Osteoblast (primary cell): Measurements from ENCODE around the gene DIRAS1. TPM values are rescaled to one million over a fixed set of nuclear protein-coding genes. Genes with fewer than 3 reads are reported as not detected.

Experiments
- DNase-seq: peaks from one replicate; pipeline ENCODE4 v3.0.0; 2011; ENCODE audit warnings: low spot score, mixed read lengths; ENCODE audit not compliant: insufficient read length; ENCODE audit errors: missing footprints
- H2AFZ ChIP-seq: 2 replicates; pipeline ENCODE4 v1.6.0; 2011; ENCODE audit warnings: mild to moderate bottlenecking, low read length
- H3K27ac ChIP-seq: 2 replicates; pipeline ENCODE4 v1.5.1; 2011; ENCODE audit warnings: mild to moderate bottlenecking, low read depth, low read length, moderate library complexity
- H3K27me3 ChIP-seq: 2 replicates; pipeline ENCODE4 v1.6.0; 2012; ENCODE audit warnings: mild to moderate bottlenecking, control low read depth, inconsistent platforms, low read length, moderate library complexity; ENCODE audit not compliant: insufficient read depth
- H3K36me3 ChIP-seq: 2 replicates; pipeline ENCODE4 v1.5.1; 2011; ENCODE audit warnings: mild to moderate bottlenecking, low read length, control low read depth, moderate library complexity; ENCODE audit not compliant: insufficient read depth
- H3K4me1 ChIP-seq: 2 replicates; pipeline ENCODE4 v1.5.1; 2011; ENCODE audit warnings: mild to moderate bottlenecking, low read length, control low read depth, moderate library complexity; ENCODE audit not compliant: insufficient read depth
- H3K4me2 ChIP-seq: 2 replicates; pipeline ENCODE4 v1.6.0; 2011; ENCODE audit warnings: mild to moderate bottlenecking, low read length; ENCODE audit not compliant: insufficient read depth
- H3K4me3 ChIP-seq: fragments of 200-600 bp; sonication (generic); 3 replicates; pipeline ENCODE4 v1.5.1; 2012; ENCODE audit warnings: mild to moderate bottlenecking, low read length, inconsistent platforms; ENCODE audit not compliant: insufficient read depth
- H3K79me2 ChIP-seq: 2 replicates; pipeline ENCODE4 v1.6.0; 2012; ENCODE audit warnings: mild to moderate bottlenecking, low read length, control low read depth, inconsistent platforms; ENCODE audit not compliant: insufficient read depth
- H3K9me3 ChIP-seq: 2 replicates; pipeline ENCODE4 v1.5.1; 2011; ENCODE audit warnings: low read depth, low read length, control low read depth
- H4K20me1 ChIP-seq: 2 replicates; pipeline ENCODE4 v1.6.0; 2012; ENCODE audit warnings: mild to moderate bottlenecking, low read length, control low read depth; ENCODE audit not compliant: insufficient read depth
- total RNA-seq: library from RNA; depleted of rRNA; stranded (reverse); fragments of >200 nt; gene quantifications from 2 replicates; pipeline ENCODE4 v1.2.3, GENCODE V29; 2012
- TF ChIP-seq, protein P1 (sequence below): IDR thresholded peaks from 2 replicates; pipeline ENCODE4 v1.5.1; 2011; ENCODE audit warnings: mild to moderate bottlenecking, low read depth, low read length, moderate library complexity; ENCODE audit errors: extremely low read depth

The DIRAS1 gene
- total RNA-seq, 1 donor = 14.8 TPM

- Histone ChIP-seq H3K4me3 (no peak overlapping the region), H3K4me1 (peaks cover 9% of the 10 kb centered on the region), H2AFZ (no peak overlapping the region), H3K9me3 (peaks cover 4% of the 10 kb centered on the region), H3K27ac (no peak overlapping the region), H3K79me2 (no peaks in the 10 kb centered on the region), H4K20me1 (no peaks in the 10 kb centered on the region), H3K36me3 (no peaks in the 10 kb centered on the region), H3K27me3 (peaks cover 2% of the 10 kb centered on the region), H3K4me2 (no peak overlapping the region)
- TF ChIP-seq, protein P1, sequence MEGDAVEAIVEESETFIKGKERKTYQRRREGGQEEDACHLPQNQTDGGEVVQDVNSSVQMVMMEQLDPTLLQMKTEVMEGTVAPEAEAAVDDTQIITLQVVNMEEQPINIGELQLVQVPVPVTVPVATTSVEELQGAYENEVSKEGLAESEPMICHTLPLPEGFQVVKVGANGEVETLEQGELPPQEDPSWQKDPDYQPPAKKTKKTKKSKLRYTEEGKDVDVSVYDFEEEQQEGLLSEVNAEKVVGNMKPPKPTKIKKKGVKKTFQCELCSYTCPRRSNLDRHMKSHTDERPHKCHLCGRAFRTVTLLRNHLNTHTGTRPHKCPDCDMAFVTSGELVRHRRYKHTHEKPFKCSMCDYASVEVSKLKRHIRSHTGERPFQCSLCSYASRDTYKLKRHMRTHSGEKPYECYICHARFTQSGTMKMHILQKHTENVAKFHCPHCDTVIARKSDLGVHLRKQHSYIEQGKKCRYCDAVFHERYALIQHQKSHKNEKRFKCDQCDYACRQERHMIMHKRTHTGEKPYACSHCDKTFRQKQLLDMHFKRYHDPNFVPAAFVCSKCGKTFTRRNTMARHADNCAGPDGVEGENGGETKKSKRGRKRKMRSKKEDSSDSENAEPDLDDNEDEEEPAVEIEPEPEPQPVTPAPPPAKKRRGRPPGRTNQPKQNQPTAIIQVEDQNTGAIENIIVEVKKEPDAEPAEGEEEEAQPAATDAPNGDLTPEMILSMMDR = no peak
- peak; percentile 84 for DNase-seq
Measured at GRCh38 chr19:2717638-2718541, 3.3 kb downstream of the DIRAS1 start.

DNA sequence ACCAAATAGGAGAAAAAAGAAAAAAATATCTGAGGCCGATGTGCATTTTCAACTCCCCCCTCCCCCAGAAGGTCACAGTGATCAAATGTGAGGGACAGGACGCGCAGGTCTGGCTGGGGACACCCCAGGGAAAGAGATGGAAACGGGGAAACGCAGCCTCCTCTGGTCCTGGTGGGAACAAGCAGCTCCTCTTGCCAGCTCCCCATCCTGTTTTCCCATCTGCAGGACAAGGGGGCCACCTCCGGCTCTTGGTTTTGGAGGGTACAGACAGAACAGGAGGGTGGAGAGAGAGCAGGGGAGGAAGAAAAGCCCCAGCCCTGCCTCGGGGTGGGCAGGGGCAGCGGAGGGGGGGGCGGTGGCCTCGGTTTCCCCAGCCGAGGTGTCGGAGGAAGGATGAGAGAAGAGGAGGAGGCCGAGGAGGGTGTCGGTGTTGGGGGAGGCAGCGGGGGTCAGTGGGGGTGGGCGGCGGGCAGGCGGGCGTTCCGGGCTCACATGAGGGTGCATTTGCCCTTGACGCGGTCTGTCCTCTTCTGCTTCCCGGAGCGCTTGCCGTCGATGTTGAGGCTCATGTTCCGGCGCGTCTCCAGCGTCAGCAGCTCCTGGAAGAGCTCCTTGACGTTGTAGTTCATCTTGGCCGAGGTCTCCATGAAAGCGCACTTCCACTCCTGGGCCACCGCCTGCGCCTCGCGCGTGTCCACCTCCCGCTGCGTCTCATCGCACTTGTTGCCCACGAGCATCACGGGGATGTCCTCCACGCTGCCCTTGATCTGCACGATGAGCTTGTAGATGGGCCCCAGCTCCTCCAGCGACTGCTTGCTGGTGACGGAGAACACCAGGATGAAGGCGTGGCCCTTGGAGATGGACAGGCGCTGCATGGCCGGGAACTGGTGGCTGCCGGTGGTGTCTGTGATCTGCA, 4.2 kb downstream of the DIRAS1 start:
- peaks cover 2% of the 10 kb centered on the region for H3K27me3 ChIP-seq
- H3K4me2 ChIP-seq = no peak overlapping the region
- no peaks in the 10 kb centered on the region for H3K36me3 ChIP-seq
- TF ChIP-seq, protein P1 = no peak
- DNase-seq = peak; percentile 86
- H3K4me1 ChIP-seq = peaks cover 7% of the 10 kb centered on the region
- no peak overlapping the region for H3K4me3 ChIP-seq
- H4K20me1 ChIP-seq = no peaks in the 10 kb centered on the region
- no peaks in the 10 kb centered on the region for H3K79me2 ChIP-seq
- peaks cover 4% of the 10 kb centered on the region for H3K9me3 ChIP-seq
- H3K27ac ChIP-seq = no peak overlapping the region
- H2AFZ ChIP-seq = no peak overlapping the region

DNA sequence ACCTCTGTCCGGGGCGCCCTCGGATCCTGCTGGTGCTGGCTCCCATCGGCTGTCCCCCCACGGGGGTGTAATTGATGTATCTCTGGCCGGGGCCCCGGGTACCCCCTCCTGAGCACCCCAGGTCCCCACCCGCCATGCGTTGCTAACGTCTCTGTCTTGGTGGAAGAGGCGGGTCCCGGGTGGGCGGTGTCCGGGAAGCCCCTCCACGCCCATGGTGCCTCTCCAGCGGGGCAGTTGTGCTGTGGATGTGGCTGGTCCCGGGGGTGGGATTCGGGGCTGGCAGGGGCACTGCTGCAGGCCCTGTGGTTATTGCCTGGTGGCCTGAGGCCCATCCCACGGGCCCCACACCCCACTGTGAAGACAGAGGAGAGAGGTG, 4.9 kb downstream of the DIRAS1 start:
- H4K20me1 ChIP-seq = no peaks in the 10 kb centered on the region
- peak; percentile 59 for DNase-seq
- peaks cover 4% of the 10 kb centered on the region for H3K9me3 ChIP-seq
- H3K27ac ChIP-seq = no peak overlapping the region
- H3K36me3 ChIP-seq = no peaks in the 10 kb centered on the region
- peaks cover 14% of the 10 kb centered on the region for H3K4me1 ChIP-seq
- H3K4me2 ChIP-seq = no peak overlapping the region
- peaks cover 2% of the 10 kb centered on the region for H3K27me3 ChIP-seq
- no peaks in the 10 kb centered on the region for H3K79me2 ChIP-seq
- H3K4me3 ChIP-seq = no peak overlapping the region
- TF ChIP-seq, protein P1 = no peak
- H2AFZ ChIP-seq = no peak overlapping the region
